NK-92 (cell line): ENCODE measurements around the gene MORC3.
"Not testable (repeated sequence)": the region's sequence is repeated elsewhere in the genome, so short reads cannot be mapped to it uniquely, and the experiment has no call there.

Experiments
- DNase-seq: peaks from one replicate; lab custom pipeline; 2025; ENCODE audit not compliant: unreplicated experiment; lab: John Stamatoyannopoulos, UW

MORC3 gene

DNA sequence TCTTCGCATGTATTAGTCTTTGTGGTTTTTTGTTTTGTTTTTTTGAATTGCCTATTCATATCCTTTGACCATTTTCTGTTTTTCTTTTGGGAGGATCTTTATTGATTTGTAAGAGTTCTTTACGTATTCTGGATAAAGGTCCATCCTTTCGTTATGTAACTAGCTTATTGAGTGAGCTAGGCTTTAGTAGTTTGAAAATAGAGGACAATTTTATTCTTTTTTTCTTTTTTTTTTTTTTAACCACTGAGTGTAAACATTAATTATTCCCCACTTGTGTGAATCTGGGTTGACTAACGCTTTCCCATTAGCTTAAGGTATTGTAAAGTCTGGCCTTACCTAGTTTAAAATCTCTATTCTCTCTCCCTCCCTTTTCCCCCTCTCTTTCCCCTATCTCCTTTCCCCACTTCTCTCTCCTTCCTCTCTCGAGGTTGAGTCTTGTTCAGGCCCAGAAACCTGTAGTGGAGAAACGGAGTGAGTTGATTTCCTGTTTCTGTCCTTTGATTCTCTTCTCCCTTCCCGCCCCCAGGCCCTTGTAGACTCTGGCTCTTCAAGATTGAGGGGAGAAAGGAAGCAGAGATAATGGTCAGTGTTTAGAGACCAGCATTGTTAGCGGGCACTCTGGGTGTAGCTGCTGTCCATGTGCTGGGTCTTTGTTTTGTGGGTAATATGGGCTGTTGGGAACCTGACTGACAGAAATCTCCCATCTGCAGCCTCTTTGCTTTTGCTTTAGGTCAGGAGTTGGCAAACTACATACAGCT is 1.5 kb downstream of the MORC3 start:
- DNase-seq, result no peak

GRCh38 chr21:36322083-36322424 is 2.1 kb downstream of the MORC3 start:
- no peak for DNase-seq

- DNase-seq, result no peak
Measured at GRCh38 chr21:36323032-36323431, 3.0 kb downstream of the MORC3 start.

GRCh38 chr21:36325373-36326010 is 5.5 kb downstream of the MORC3 start:
- DNase-seq, result no peak

GRCh38 chr21:36330904-36331303 is 10.9 kb downstream of the MORC3 start:
- DNase-seq, result no peak

GRCh38 chr21:36337099-36337509 is 17.1 kb downstream of the MORC3 start:
- DNase-seq, result no peak

DNA sequence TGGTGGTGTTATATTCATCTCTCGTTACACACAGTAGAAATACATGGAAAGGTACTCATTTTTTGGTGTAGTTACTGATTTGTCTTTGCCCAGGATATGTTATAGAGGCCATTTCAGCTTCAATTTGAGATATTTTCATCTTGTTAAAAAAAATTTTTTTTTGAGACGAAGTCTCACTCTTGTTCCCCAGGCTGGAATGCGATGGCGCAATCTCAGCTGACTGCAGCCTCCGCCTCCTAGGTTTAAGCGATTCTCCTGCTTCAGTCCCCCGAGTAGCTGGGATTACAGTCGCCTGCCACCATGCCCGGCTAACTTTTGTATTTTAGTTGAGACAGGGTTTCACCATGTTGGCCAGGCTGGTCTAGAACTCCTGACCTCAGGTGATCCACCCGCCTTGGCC is 19.0 kb downstream of the MORC3 start:
- DNase-seq, result no peak

DNA sequence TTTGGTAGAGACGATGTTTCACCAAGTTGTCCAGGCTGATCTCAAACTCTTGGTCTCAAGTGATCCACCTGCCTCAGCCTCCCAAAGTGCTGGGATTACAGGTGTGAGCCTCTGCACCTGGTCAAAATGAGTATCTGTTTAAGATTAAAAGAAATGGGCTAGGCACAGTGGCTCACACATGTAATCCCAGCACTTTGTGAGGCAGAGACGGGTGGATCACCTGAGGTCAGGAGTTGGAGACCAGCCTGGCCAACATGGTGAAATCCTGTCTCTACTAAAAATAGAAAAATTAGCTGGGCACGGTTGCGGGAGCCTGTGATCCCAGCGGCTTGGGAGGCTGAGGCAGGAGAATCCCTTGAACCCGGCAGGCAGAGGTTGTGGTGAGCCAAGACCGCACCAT is 22.6 kb downstream of the MORC3 start:
- DNase-seq, result not testable (repeated sequence)

DNA sequence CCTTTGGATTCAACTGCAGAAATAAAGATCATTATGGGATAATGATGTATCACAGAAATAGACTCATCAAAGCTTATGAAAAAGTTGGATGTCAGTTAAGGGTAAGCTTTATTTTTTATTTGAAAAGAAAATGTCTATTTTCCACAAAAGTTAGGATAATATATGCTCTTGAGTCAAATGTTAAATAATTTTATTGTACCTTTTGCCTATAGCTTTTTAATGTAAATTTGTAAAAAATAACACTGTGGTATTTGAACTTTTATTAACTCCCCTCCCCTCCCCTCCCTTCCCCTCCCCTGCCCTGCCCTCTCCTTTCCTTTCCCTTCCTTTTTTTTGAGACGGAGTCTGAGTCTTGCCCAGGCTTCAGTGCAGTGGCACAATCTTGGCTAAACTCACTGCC is 24.9 kb downstream of the MORC3 start:
- DNase-seq, result no peak

- no peak for DNase-seq
Measured at GRCh38 chr21:36347278-36347961, 27.4 kb downstream of the MORC3 start.

GRCh38 chr21:36347962-36348328 is 27.9 kb downstream of the MORC3 start:
- no peak for DNase-seq

GRCh38 chr21:36349315-36349714 is 29.3 kb downstream of the MORC3 start:
- DNase-seq, result no peak

DNA sequence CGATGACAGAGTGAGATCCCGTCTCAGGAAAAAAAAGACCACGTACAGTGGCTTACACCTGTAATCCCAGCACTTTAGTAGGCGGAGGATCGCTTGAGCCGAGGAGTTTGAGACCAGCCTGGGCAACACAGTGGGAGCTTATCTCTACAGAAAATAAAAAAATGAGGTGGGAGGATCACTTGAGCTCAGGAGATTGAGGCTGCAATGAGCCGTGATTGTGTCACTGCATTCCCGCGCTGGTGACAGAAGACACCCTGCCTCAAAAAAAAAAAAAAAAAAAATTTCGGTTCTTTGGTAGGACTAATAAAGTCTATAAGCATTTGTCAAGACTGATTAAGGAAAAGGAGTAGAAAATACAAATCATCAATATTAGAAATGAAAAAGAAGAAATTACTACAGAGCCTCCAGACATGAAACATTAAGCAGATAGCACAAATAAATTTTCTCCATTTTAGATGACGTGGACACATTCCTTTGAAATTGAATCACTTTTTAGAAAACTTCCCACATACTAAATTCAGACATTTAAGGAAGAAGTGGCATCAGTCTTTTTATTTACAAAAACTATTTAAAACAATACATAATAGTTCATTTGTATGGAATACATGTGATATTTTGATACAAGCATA is 30.4 kb downstream of the MORC3 start:
- no peak for DNase-seq

DNA sequence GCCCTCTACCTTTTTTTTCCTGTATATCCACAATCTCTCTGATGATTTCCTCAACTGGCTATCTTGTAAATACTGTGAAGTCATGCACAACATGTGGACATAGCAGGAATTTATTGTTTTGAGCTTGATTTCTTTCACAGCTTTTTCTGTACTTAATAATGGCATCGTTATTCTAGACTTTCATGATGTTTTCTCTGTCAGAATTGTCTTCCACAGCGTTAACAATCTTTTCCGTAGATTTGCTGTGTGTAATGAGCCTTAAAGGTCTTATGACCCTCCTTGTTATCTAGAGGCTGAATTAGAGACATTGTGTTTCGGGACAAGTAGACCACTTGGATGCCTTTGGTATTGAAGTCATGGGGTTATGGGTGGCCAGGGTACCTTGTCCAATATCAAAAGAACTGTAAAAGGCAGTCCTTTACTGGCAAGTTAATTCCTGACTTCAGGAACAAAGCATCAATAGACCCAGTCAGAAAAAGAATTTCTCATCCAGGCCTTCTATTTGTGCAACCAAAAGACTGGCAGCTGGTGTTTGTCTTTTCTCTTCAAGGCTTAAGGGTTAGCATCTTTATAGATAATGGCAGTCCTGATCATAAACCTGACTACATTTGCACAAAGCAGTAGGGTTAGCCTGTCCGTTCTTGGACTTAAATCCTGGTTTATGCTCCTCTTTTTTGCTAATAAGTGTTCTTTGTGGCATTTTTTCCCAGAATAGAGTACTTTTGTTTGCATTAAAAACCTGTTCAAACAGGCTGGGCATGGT is 35.1 kb downstream of the MORC3 start:
- DNase-seq, result no peak

GRCh38 chr21:36355868-36356267 is 35.9 kb downstream of the MORC3 start:
- DNase-seq, result no peak

DNA sequence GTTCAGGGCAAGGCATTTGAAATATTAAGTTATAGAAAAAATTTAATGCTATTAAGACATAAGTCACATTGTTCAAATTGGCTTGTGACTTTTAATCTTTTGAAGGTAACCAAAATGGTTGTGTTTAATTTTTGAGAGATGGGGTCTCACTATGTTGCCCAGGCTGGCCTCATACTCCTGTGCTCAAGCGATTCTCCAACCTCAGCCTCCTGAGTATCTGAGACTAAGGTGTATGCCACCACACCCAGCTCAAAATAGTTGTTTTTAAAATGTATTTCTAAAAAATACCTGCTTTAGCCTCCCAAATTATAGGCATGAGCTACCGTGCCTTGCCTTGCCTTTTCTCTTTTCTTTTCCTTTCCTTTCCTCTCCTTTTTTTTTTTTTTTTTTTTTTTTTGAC is 39.2 kb downstream of the MORC3 start:
- DNase-seq, result no peak

DNA sequence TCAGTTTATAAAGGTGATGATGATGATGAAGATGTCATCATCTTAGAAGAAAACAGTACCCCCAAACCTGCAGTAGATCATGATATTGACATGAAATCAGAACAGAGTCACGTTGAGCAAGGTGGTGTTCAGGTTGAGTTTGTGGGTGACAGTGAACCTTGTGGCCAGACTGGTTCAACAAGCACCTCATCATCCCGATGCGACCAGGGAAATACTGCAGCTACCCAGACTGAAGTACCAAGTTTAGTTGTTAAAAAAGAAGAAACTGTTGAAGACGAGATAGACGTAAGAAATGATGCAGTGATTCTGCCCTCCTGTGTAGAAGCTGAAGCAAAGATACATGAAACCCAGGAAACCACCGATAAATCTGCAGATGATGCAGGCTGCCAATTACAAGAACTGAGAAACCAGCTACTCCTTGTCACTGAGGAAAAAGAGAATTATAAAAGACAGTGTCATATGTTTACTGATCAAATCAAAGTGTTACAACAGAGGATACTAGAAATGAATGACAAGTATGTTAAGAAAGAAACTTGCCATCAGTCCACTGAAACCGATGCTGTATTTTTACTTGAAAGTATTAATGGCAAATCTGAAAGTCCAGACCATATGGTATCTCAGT is 49.2 kb downstream of the MORC3 start:
- DNase-seq, result no peak

DNA sequence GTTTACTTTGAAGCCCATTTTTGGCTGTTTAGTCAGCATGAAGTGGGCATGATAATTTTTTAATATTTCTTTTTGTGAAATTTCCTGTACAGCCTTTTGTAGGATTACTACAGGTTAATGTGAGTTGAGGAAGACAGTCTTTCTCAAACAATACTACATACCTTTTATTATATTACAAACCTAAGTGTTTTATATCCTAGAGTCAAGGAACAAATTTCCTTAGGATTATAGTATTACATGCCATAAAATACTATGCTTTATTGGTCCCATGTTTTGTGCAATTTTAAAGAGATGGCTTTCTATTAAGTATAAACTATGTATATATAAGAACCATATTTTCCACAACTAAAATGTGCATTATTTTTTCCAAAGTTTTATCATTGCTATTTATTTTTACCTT is 56.0 kb downstream of the MORC3 start:
- DNase-seq, result no peak

- DNase-seq, result no peak
Measured at GRCh38 chr21:36377391-36377842, 57.4 kb downstream of the MORC3 start.

GRCh38 chr21:36379251-36379650 is 59.3 kb downstream of the MORC3 start:
- DNase-seq, result no peak
